BE2C (cell line): ENCODE results near the gene RMRP.

ENCODE experiments used
- DNase-seq: peaks from one replicate; pipeline ENCODE4 v3.0.0-alpha.2; 2020
- H3K27me3 ChIP-seq: fragments of 250-450 bp; sonication (Bioruptor Pico); 2 replicates; pipeline ENCODE4 v1.5.1; 2020; ENCODE audit warnings: mild to moderate bottlenecking
- H3K36me3 ChIP-seq: fragments of 250-450 bp; sonication (Bioruptor Pico); 2 replicates; pipeline ENCODE4 v1.5.1; 2020; ENCODE audit warnings: mild to moderate bottlenecking
- H3K4me1 ChIP-seq: fragments of 250-450 bp; sonication (Bioruptor Pico); 2 replicates; pipeline ENCODE4 v1.5.1; 2020
- H3K4me3 ChIP-seq: 2 replicates; pipeline ENCODE4 v1.5.1; 2011; ENCODE audit warnings: low read depth, low read length
- H3K9me3 ChIP-seq: fragments of 250-450 bp; sonication (Bioruptor Pico); 2 replicates; pipeline ENCODE4 v1.5.1; 2020
- TF ChIP-seq, protein P1 (sequence below): IDR thresholded peaks from 2 replicates; pipeline ENCODE4 v1.5.1; 2012; ENCODE audit warnings: mild to moderate bottlenecking, low read depth, low read length

The RMRP gene

DNA sequence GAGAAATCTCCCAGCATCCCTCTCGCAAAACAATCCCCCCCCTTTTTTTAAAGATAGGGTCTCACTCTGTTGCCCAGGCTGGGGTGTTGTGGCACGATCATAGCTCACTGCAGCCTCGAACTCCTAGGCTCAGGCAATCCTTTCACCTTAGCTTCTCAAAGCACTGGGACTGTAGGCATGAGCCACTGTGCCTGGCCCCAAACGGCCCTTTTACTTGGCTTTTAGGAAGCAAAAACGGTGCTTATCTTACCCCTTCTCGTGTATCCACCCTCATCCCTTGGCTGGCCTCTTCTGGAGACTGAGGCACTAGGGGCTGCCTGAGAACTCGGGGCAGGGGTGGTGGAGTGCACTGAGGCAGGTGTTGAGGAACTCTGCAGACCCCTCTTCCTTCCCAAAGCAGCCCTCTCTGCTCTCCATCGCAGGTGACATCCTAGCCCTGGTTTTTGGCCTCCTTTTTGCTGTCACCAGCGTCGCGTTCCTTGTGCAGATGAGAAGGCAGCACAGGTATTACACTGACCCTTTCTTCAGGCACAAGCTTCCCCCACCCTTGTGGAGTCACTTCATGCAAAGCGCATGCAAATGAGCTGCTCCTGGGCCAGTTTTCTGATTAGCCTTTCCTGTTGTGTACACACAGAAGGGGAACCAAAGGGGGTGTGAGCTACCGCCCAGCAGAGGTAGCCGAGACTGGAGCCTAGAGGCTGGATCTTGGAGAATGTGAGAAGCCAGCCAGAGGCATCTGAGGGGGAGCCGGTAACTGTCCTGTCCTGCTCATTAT lies 22.7 kb upstream of the RMRP start:
- no peaks in the 10 kb centered on the region for H3K36me3 ChIP-seq
- H3K27me3 ChIP-seq, result no peaks in the 10 kb centered on the region
- H3K9me3 ChIP-seq, result no peaks in the 10 kb centered on the region
- TF ChIP-seq, protein P1, sequence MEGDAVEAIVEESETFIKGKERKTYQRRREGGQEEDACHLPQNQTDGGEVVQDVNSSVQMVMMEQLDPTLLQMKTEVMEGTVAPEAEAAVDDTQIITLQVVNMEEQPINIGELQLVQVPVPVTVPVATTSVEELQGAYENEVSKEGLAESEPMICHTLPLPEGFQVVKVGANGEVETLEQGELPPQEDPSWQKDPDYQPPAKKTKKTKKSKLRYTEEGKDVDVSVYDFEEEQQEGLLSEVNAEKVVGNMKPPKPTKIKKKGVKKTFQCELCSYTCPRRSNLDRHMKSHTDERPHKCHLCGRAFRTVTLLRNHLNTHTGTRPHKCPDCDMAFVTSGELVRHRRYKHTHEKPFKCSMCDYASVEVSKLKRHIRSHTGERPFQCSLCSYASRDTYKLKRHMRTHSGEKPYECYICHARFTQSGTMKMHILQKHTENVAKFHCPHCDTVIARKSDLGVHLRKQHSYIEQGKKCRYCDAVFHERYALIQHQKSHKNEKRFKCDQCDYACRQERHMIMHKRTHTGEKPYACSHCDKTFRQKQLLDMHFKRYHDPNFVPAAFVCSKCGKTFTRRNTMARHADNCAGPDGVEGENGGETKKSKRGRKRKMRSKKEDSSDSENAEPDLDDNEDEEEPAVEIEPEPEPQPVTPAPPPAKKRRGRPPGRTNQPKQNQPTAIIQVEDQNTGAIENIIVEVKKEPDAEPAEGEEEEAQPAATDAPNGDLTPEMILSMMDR, result no peak
- no peak for DNase-seq
- H3K4me1 ChIP-seq, result 0 out of 2 replicates have a peak, but pooled peaks cover 2% of the 10 kb centered on the region
- no peak overlapping the region for H3K4me3 ChIP-seq

DNA sequence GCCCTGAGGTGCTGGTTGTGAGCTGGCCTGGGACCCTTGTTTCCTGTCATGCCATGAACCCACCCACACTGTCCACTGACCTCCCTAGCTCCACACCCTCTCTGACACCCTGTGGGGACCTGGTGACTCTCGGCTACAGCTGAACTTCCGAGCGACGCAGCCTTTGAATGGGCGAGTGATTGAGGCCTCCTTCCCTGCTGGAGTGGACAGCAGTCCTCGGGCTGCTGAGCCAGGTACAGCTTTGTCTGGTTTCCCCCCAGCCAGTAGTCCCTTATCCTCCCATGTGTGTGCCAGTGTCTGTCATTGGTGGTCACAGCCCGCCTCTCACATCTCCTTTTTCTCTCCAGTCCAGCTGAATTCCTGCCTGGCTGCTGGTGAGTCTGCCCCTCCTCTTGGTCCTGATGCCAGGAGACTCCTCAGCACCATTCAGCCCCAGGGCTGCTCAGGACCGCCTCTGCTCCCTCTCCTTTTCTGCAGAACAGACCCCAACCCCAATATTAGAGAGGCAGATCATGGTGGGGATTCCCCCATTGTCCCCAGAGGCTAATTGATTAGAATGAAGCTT lies 22.0 kb upstream of the RMRP start:
- DNase-seq, result no peak
- 0 out of 2 replicates have a peak, but pooled peaks cover 2% of the 10 kb centered on the region for H3K4me1 ChIP-seq
- no peaks in the 10 kb centered on the region for H3K36me3 ChIP-seq
- no peaks in the 10 kb centered on the region for H3K27me3 ChIP-seq
- no peaks in the 10 kb centered on the region for H3K9me3 ChIP-seq
- no peak overlapping the region for H3K4me3 ChIP-seq
- TF ChIP-seq, protein P1, result no peak

DNA sequence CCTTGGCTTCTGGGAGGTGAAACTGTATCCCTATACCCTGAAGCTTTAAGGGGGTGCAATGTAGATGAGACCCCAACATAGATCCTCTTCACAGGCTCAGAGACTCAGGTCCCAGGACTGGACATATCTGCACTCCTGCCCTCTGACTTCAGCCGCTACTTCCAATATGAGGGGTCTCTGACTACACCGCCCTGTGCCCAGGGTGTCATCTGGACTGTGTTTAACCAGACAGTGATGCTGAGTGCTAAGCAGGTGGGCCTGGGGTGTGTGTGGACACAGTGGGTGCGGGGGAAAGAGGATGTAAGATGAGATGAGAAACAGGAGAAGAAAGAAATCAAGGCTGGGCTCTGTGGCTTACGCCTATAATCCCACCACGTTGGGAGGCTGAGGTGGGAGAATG lies 21.3 kb upstream of the RMRP start:
- no peaks in the 10 kb centered on the region for H3K36me3 ChIP-seq
- TF ChIP-seq, protein P1, result no peak
- no peaks in the 10 kb centered on the region for H3K9me3 ChIP-seq

DNA sequence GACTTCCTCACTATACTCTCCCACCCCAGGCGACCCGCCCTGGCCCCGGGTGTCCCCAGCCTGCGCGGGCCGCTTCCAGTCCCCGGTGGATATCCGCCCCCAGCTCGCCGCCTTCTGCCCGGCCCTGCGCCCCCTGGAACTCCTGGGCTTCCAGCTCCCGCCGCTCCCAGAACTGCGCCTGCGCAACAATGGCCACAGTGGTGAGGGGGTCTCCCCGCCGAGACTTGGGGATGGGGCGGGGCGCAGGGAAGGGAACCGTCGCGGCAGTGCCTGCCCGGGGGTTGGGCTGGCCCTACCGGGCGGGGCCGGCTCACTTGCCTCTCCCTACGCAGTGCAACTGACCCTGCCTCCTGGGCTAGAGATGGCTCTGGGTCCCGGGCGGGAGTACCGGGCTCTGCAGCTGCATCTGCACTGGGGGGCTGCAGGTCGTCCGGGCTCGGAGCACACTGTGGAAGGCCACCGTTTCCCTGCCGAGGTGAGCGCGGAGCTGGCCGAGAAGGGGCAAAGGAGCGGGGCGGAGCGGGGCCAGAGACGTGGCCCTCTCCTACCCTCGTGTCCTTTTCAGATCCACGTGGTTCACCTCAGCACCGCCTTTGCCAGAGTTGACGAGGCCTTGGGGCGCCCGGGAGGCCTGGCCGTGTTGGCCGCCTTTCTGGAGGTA lies 18.0 kb upstream of the RMRP start:
- no peaks in the 10 kb centered on the region for H3K27me3 ChIP-seq
- H3K36me3 ChIP-seq, result no peaks in the 10 kb centered on the region
- peak overlapping the region; percentile 52 for H3K4me3 ChIP-seq
- H3K4me1 ChIP-seq, result no peaks in the 10 kb centered on the region
- TF ChIP-seq, protein P1, result no peak
- DNase-seq, result peak; percentile 85
- no peaks in the 10 kb centered on the region for H3K9me3 ChIP-seq

More for the DNA sequence above, 21.3 kb upstream of the RMRP start:
- Histone ChIP-seq H3K27me3 (no peaks in the 10 kb centered on the region), H3K4me3 (no peak overlapping the region), H3K4me1 (0 out of 2 replicates have a peak, but pooled peaks cover 2% of the 10 kb centered on the region)
- no peak for DNase-seq

DNA sequence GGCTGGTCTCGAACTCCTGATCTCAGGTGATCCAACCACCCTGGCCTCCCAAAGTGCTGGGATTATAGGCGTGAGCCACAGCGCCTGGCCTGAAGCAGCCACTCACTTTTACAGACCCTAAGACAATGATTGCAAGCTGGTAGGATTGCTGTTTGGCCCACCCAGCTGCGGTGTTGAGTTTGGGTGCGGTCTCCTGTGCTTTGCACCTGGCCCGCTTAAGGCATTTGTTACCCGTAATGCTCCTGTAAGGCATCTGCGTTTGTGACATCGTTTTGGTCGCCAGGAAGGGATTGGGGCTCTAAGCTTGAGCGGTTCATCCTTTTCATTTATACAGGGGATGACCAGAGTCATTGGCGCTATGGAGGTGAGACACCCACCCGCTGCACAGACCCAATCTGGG lies 17.4 kb upstream of the RMRP start:
- Histone ChIP-seq H3K27me3 (no peaks in the 10 kb centered on the region), H3K9me3 (no peaks in the 10 kb centered on the region), H3K4me1 (no peaks in the 10 kb centered on the region), H3K4me3 (peak overlapping the region; percentile 52), H3K36me3 (no peaks in the 10 kb centered on the region)
- TF ChIP-seq, protein P1, result no peak
- DNase-seq, result no peak

DNA sequence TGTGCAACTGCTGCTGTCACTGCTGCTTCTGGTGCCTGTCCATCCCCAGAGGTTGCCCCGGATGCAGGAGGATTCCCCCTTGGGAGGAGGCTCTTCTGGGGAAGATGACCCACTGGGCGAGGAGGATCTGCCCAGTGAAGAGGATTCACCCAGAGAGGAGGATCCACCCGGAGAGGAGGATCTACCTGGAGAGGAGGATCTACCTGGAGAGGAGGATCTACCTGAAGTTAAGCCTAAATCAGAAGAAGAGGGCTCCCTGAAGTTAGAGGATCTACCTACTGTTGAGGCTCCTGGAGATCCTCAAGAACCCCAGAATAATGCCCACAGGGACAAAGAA lies 16.2 kb upstream of the RMRP start:
- Histone ChIP-seq H3K4me3 (no peak overlapping the region), H3K9me3 (no peaks in the 10 kb centered on the region), H3K27me3 (no peaks in the 10 kb centered on the region), H3K36me3 (no peaks in the 10 kb centered on the region), H3K4me1 (no peaks in the 10 kb centered on the region)
- DNase-seq, result no peak
- TF ChIP-seq, protein P1, result no peak
